Nephron progenitor cell (in vitro differentiated cells): ENCODE data around the gene SCRN2.

Experiments
- DNase-seq: peaks from one replicate; pipeline ENCODE4 v3.0.0; 2021
- H3K27ac Mint-ChIP-seq: 2 replicates; pipeline ENCODE4 v1.8.0; 2021; ENCODE audit warnings: mild to moderate bottlenecking, moderate library complexity, mixed read lengths
- H3K27me3 Mint-ChIP-seq: 2 replicates; pipeline ENCODE4 v1.8.0; 2021; ENCODE audit warnings: mild to moderate bottlenecking, low read depth, mixed read lengths; ENCODE audit not compliant: poor library complexity
- H3K36me3 Mint-ChIP-seq: 2 replicates; pipeline ENCODE4 v1.8.0; 2021; ENCODE audit warnings: low read depth, mixed read lengths
- H3K4me1 Mint-ChIP-seq: 2 replicates; pipeline ENCODE4 v1.8.0; 2021; ENCODE audit warnings: mixed read lengths
- H3K4me3 Mint-ChIP-seq: 2 replicates; pipeline ENCODE4 v1.8.0; 2021; ENCODE audit warnings: mild to moderate bottlenecking, moderate library complexity, mixed read lengths
- H3K9me3 Mint-ChIP-seq: 2 replicates; pipeline ENCODE4 v1.8.0; 2021; ENCODE audit warnings: mild to moderate bottlenecking, moderate library complexity, mixed read lengths
- TF ChIP-seq, protein P1 (sequence below): fragments of 200-600 bp; sonication (generic); IDR thresholded peaks from 2 replicates; pipeline ENCODE4 v1.5.0; 2021; ENCODE audit warnings: antibody characterized with exemption

SCRN2 gene

DNA sequence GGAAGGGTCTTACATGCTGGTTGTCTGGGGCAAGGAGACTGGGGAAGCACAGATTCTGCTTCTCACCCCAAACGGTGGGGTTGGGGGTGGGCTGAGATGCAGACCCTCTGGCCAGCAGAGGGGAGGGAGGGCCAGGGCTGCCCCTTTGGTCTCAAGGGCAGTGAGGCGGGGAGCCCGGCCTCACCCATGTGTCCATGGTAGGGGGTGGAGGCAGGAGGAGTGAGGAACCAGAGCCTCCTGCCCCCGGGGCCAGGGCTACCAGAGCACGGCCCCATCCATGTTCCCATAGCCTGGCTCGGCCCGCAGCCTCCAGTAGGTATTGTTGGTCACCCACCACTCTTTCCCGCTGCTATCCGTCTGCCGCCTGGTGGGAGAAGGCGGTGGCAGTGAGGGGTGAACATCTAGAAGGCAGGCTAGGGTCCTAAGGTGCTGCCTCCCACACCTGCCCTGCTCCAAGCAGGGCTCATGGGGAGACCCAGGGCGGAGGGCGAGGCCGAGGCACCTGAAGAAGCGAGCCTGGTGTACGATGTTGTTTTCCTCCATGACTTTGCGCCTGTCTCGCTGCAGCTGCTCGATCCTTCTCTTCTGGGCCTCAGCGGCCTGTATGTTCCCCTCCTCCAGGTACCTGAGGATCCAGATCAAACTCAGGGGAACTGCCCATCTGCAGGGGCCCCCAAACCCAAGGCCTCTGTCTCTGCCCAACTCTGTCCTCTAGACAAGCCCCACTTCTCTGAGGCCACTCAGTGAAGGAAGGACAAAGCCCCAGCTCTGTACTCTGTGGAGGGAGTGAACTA is 32.8 kb downstream of the SCRN2 start:
- TF ChIP-seq, protein P1, sequence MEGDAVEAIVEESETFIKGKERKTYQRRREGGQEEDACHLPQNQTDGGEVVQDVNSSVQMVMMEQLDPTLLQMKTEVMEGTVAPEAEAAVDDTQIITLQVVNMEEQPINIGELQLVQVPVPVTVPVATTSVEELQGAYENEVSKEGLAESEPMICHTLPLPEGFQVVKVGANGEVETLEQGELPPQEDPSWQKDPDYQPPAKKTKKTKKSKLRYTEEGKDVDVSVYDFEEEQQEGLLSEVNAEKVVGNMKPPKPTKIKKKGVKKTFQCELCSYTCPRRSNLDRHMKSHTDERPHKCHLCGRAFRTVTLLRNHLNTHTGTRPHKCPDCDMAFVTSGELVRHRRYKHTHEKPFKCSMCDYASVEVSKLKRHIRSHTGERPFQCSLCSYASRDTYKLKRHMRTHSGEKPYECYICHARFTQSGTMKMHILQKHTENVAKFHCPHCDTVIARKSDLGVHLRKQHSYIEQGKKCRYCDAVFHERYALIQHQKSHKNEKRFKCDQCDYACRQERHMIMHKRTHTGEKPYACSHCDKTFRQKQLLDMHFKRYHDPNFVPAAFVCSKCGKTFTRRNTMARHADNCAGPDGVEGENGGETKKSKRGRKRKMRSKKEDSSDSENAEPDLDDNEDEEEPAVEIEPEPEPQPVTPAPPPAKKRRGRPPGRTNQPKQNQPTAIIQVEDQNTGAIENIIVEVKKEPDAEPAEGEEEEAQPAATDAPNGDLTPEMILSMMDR = no peak
- H3K27me3 Mint-ChIP-seq = peaks cover 14% of the 10 kb centered on the region
- peaks cover 6% of the 10 kb centered on the region for H3K4me1 Mint-ChIP-seq
- no peak for DNase-seq
- H3K9me3 Mint-ChIP-seq = no peaks in the 10 kb centered on the region
- no peak overlapping the region for H3K27ac Mint-ChIP-seq
- no peaks in the 10 kb centered on the region for H3K36me3 Mint-ChIP-seq
- H3K4me3 Mint-ChIP-seq = no peak overlapping the region

DNA sequence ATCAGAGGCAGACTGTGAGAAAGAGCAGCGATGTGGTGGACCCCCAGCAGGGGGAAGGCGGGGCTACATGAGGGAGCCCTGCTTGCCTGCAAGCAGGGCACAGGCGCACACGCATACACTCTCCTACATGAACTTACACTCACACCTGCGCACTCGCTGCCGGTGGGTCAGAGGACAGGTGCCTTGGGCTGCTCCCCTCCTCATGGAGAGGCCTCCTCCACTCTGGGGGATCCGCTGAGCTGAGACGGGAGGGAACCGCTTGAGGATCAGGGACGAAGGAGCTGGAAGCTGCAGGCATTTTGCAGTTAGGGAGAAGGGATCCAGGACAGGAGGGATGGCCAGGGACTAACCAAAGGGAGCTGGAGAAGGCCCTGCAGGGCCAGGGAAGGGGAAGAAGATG is 33.7 kb downstream of the SCRN2 start:
- H3K4me1 Mint-ChIP-seq = peaks cover 6% of the 10 kb centered on the region
- no peaks in the 10 kb centered on the region for H3K36me3 Mint-ChIP-seq
- no peak overlapping the region for H3K27ac Mint-ChIP-seq
- no peak for DNase-seq
- H3K27me3 Mint-ChIP-seq = peaks cover 22% of the 10 kb centered on the region
- TF ChIP-seq, protein P1 = no peak
- no peaks in the 10 kb centered on the region for H3K9me3 Mint-ChIP-seq
- no peak overlapping the region for H3K4me3 Mint-ChIP-seq

DNA sequence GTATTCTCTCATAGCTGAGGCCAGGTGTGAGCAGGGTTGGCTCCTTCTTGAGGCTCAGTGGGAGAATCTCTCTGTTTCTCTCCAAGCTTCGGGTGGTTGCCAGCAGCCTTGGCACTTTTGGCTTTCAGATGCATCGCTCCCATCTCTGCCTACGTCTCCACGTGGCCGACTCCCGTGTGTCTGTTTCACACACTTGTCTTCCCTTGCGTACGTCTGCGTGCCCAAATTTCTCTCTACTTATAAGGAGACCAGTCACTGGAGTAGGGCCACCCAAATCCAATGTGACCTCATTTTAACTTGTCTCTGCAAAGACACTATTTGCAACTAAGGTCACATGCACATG is 34.2 kb downstream of the SCRN2 start:
- Mint-ChIP-seq H3K4me3 (no peak overlapping the region), H3K4me1 (peaks cover 6% of the 10 kb centered on the region), H3K9me3 (no peaks in the 10 kb centered on the region), H3K36me3 (no peaks in the 10 kb centered on the region), H3K27ac (no peak overlapping the region), H3K27me3 (peaks cover 23% of the 10 kb centered on the region)
- TF ChIP-seq, protein P1 = no peak
- no peak for DNase-seq

DNA sequence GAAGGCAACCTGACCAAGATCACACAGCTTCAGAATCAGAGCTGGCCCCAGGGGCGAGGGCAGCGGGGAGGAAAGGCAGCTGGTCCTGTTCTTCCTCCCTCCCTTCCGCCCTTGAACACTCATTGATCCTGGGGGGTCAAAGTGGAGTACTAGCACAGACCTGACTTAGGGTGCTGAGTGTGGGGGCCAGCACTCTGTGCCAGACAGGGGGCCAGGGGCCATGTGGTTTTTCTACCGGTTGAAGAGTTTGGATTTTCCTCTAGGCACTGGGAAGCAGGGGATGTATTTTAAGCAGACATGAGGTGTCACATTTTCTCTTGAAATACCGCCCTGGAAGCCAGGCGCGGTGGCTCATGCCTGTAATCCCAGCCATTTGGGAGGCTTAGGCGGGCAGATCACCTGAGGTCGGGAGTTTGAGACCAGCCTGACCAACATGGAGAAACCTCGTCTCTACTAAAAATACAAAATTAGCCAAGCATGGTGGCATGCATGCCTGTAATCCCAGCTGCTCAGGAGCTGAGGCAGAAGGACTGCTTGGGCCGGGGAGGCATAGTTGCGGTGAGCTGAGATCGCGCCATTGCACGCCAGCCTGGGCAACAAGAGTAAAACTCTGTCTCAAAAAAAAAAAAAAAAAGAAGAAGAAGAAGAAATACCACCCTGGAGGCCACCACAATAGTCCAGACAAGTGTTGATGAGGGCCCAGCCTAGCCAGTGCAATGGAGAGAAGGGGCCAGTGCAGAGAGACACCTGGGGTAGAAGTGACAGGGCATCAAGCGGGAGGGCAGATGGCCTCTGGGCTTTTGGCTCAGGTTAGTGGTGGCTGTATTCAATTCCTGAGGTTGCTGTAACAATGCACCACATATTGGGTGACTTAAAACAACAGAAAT is 34.8 kb downstream of the SCRN2 start:
- no peaks in the 10 kb centered on the region for H3K36me3 Mint-ChIP-seq
- TF ChIP-seq, protein P1 = no peak
- H3K4me1 Mint-ChIP-seq = peaks cover 6% of the 10 kb centered on the region
- no peak overlapping the region for H3K4me3 Mint-ChIP-seq
- peaks cover 28% of the 10 kb centered on the region for H3K27me3 Mint-ChIP-seq
- no peak overlapping the region for H3K27ac Mint-ChIP-seq
- no peak for DNase-seq
- H3K9me3 Mint-ChIP-seq = no peaks in the 10 kb centered on the region

DNA sequence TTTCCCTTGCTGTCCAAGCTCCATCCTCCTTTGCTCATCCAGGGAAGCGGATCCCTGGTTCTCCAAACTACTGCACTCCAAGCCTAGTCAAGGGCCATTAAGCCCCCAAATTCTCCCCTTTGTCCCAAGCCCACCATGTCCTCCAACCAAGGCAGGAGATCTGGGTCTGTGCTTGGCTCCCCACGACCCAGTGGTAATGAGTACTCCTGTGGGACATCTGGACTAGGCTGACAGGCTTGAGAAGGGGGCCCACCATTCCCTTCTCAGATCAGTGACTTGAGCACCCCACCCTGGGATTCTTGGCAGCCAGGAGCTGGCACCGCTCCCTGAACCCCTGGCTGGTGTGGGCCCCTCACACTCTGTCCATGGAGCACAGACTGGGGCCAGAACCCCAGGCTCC is 36.6 kb downstream of the SCRN2 start:
- Mint-ChIP-seq H3K9me3 (no peaks in the 10 kb centered on the region), H3K36me3 (no peaks in the 10 kb centered on the region), H3K27me3 (peaks cover 34% of the 10 kb centered on the region), H3K27ac (no peak overlapping the region), H3K4me1 (no peaks in the 10 kb centered on the region), H3K4me3 (no peak overlapping the region)
- DNase-seq = no peak
- TF ChIP-seq, protein P1 = no peak
